Kidney (tissue), 22 donors: ENCODE data around the gene GDI2. TPM values are rescaled to one million over a fixed set of nuclear protein-coding genes. Genes with fewer than 3 reads are reported as not detected.

Experiments used
- DNase-seq, 5 donors: peaks; one replicate each; pipeline ENCODE4 v3.0.0-alpha.2; 2013 to 2020
- FAIRE-seq: peaks from 2 replicates; lab custom pipeline; 2012; peaks lifted over from hg19 to GRCh38; lab: Jason Lieb, UNC
- H3K27ac ChIP-seq, 2 donors: one replicate each; pipeline ENCODE4 v1.7.0; 2013; ENCODE audit warnings: low read depth in 2 of 2, low read length in 2 of 2, inconsistent platforms in 1 of 2
- H3K27me3 ChIP-seq: one replicate; pipeline ENCODE4 v1.7.1; 2013; ENCODE audit warnings: low read length, inconsistent platforms; ENCODE audit not compliant: control insufficient read depth, insufficient read depth
- H3K36me3 ChIP-seq, 3 donors: one replicate each; pipeline versions ENCODE4 v1.7.0 to v1.7.1; 2013; ENCODE audit warnings: low read length in 3 of 3, control low read depth in 1 of 3, inconsistent platforms in 1 of 3; ENCODE audit not compliant: insufficient read depth in 3 of 3, control insufficient read depth in 2 of 3
- H3K4me1 ChIP-seq, 3 donors: one replicate each; pipeline versions ENCODE4 v1.7.0 to v1.7.1; 2013; ENCODE audit warnings: low read length in 3 of 3, inconsistent platforms in 1 of 3, low read depth in 1 of 3; ENCODE audit not compliant: control insufficient read depth in 2 of 3, insufficient read depth in 2 of 3
- H3K4me3 ChIP-seq, 3 donors: one replicate each; pipeline versions ENCODE4 v1.7.0 to v1.8.1; 2013; ENCODE audit warnings: low read length in 3 of 3, control low read depth in 1 of 3, inconsistent platforms in 1 of 3
- H3K9ac ChIP-seq, 3 donors: one replicate each; pipeline versions ENCODE4 v1.7.0 to v1.7.1; 2013; ENCODE audit warnings: low read length in 3 of 3, control low read depth in 1 of 3, inconsistent platforms in 1 of 3
- H3K9me3 ChIP-seq, 3 donors: one replicate each; pipeline versions ENCODE4 v1.7.0 to v1.7.1; 2013; ENCODE audit warnings: low read length in 3 of 3, control low read depth in 1 of 3, inconsistent platforms in 1 of 3; ENCODE audit not compliant: control insufficient read depth in 2 of 3, insufficient read depth in 1 of 3
- intact Hi-C: fragments of 100-400 bp; cut with DNase I; formaldehyde crosslinking; loops from one replicate; pipeline ENCODE4 v1.11.1; 2022
- long read RNA-seq, 10 donors: library from polyadenylated mRNA in 1 of 10; unstranded in 1 of 10; transcript quantifications; one replicate each; pipeline ENCODE4 v2.0.0 and lab custom pipeline, GENCODE V29; 2021 to 2026
- polyA plus RNA-seq: library from polyadenylated mRNA; stranded (reverse); fragments of 350-450 nt; fragmentation: Illumina TruSeq; extraction: RNeasy Lipid Tissue Mini Kit (QIAGEN cat#74804); gene quantifications from one replicate; pipeline ENCODE4 v1.2.3, GENCODE V29; 2014; ENCODE audit warnings: low read depth, low replicate concordance; ENCODE audit not compliant: insufficient read depth
- total RNA-seq: library from RNA; stranded (reverse); fragmentation: NEBNext Ultra II Directional; extraction: Animal tissue kit (Norgen Biotek cat#: 25700); gene quantifications from one replicate; pipeline ENCODE4 v1.2.1, GENCODE V29; 2021
- TF ChIP-seq, protein P1 (sequence below): IDR thresholded peaks from 3 replicates; pipeline ENCODE4 v1.5.1; 2012; ENCODE audit warnings: mild to moderate bottlenecking, moderate library complexity, borderline replicate concordance; ENCODE audit not compliant: insufficient read depth; ENCODE audit errors: extremely low read depth
- donor health status: control.
- donor health status: control.
- donor health status: control.
- donor health status: control.
- donor health status: control.
- donor health status: DM: yes; HTN: yes; CAD: no.
- donor health status: Normal renal cell carcinoma (clear cell type).

The GDI2 gene
- total RNA-seq (168 TPM), polyA plus RNA-seq (143 TPM)
- long read RNA-seq, donor 1, transcript GDI2-203 (11 exons, 2,412 nt): major isoform, 29 of 145 reads
- long read RNA-seq, donor 1, partial matches to known transcripts: 114 of 145 reads
- long read RNA-seq, donor 1, other reads (novel, unspliced or antisense): 0 of 145 reads
- long read RNA-seq, donor 2, transcript GDI2-203 (11 exons, 2,412 nt): major isoform, 74 of 87 reads
- long read RNA-seq, donor 2, partial matches to known transcripts: 11 of 87 reads
- long read RNA-seq, donor 2, other reads (novel, unspliced or antisense): 0 of 87 reads
- long read RNA-seq, donor 3, transcript GDI2-203 (11 exons, 2,412 nt): major isoform, 63 of 84 reads
- long read RNA-seq, donor 3, partial matches to known transcripts: 21 of 84 reads
- long read RNA-seq, donor 3, other reads (novel, unspliced or antisense): 0 of 84 reads
- long read RNA-seq, donor 4, transcript GDI2-203 (11 exons, 2,412 nt): major isoform, 46 of 269 reads
- long read RNA-seq, donor 4, partial matches to known transcripts: 223 of 269 reads
- long read RNA-seq, donor 4, other reads (novel, unspliced or antisense): 0 of 269 reads
- long read RNA-seq, donor 5, partial matches to known transcripts: 0 of 2 reads
- long read RNA-seq, donor 5, other reads (novel, unspliced or antisense): 0 of 2 reads
- long read RNA-seq, donor 6, transcript GDI2-203 (11 exons, 2,412 nt): major isoform, 88 of 144 reads
- long read RNA-seq, donor 6, partial matches to known transcripts: 54 of 144 reads
- long read RNA-seq, donor 6, other reads (novel, unspliced or antisense): 0 of 144 reads
- long read RNA-seq, donor 7, transcript GDI2-203 (11 exons, 2,412 nt): major isoform, 95 of 123 reads
- long read RNA-seq, donor 7, partial matches to known transcripts: 3 of 123 reads
- long read RNA-seq, donor 7, other reads (novel, unspliced or antisense): 22 of 123 reads
- long read RNA-seq, donor 8, transcript GDI2-203 (11 exons, 2,412 nt): major isoform, 44 of 55 reads
- long read RNA-seq, donor 8, partial matches to known transcripts: 9 of 55 reads
- long read RNA-seq, donor 8, other reads (novel, unspliced or antisense): 0 of 55 reads
- long read RNA-seq, donor 9, transcript GDI2-203 (11 exons, 2,412 nt): major isoform, 34 of 40 reads
- long read RNA-seq, donor 9, partial matches to known transcripts: 5 of 40 reads
- long read RNA-seq, donor 9, other reads (novel, unspliced or antisense): 0 of 40 reads
- long read RNA-seq, donor 10, transcript GDI2-203 (11 exons, 2,412 nt): major isoform, 31 of 235 reads
- long read RNA-seq, donor 10, partial matches to known transcripts: 204 of 235 reads
- long read RNA-seq, donor 10, other reads (novel, unspliced or antisense): 0 of 235 reads

DNA sequence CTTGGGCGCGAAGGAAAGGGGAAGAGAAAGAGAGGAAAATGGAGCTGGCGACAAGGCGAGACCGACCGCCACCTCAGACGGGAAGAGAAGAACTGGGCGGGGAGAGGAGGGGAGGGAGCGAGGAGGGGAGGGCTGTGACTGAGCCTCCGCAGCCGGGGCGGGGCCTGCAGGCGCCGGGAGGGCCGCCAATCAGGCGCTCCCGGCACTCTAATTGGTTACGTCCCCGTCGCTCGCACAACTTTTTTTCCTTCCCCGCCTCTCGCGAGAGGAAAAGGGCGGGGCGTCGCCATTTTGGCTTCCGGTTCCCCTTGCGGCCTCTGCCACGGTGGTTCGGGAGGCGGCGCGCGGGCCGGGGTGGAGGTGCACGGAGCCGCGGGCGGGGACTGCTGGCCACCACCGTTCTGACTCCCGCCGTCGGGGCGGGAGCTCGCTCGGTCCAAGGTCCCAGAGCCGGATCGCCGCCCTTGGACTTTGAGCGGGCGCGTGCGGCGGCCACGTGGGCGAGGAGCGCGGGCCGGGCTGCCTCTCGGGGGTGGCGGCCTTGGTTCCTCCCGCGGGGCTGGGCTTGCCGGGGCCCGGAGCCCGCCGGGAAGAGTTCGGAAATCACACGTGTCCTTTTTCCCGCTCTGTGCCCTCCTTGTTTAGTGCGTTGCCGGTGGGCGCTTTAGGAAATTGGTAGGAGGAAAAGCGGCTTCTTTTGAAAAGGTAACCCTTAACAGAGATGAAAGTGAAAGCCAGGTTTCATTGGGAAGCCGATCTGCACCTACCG lies at the start of gene GDI2:
Gene GDI2, minus strand, starts transcription at position 94 of the 769 bp plus-strand sequence. CDS start 176 bp downstream, outside the sequence.
- TF ChIP-seq, protein P1, sequence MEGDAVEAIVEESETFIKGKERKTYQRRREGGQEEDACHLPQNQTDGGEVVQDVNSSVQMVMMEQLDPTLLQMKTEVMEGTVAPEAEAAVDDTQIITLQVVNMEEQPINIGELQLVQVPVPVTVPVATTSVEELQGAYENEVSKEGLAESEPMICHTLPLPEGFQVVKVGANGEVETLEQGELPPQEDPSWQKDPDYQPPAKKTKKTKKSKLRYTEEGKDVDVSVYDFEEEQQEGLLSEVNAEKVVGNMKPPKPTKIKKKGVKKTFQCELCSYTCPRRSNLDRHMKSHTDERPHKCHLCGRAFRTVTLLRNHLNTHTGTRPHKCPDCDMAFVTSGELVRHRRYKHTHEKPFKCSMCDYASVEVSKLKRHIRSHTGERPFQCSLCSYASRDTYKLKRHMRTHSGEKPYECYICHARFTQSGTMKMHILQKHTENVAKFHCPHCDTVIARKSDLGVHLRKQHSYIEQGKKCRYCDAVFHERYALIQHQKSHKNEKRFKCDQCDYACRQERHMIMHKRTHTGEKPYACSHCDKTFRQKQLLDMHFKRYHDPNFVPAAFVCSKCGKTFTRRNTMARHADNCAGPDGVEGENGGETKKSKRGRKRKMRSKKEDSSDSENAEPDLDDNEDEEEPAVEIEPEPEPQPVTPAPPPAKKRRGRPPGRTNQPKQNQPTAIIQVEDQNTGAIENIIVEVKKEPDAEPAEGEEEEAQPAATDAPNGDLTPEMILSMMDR: no peak
- FAIRE-seq: no peak
- intact Hi-C loops: no loop called here
- Histone ChIP-seq H3K36me3 (no peaks in the 10 kb centered on the region), H3K27ac (peak within 1 kb of the TSS; percentile 98), H3K9me3 (no peaks in the 10 kb centered on the region), H3K4me1 (peaks cover 0 to 19% (median 19%) of the 10 kb centered on the region in 3 donors), H3K4me3 (peak within 1 kb of the TSS; percentile 74 to 96 (median 96)), H3K27me3 (no peaks in the 10 kb centered on the region), H3K9ac (peak within 1 kb of the TSS; percentile 90 to 95 (median 91))
- peak; percentile 97 to 99 (median 98) for DNase-seq

DNA sequence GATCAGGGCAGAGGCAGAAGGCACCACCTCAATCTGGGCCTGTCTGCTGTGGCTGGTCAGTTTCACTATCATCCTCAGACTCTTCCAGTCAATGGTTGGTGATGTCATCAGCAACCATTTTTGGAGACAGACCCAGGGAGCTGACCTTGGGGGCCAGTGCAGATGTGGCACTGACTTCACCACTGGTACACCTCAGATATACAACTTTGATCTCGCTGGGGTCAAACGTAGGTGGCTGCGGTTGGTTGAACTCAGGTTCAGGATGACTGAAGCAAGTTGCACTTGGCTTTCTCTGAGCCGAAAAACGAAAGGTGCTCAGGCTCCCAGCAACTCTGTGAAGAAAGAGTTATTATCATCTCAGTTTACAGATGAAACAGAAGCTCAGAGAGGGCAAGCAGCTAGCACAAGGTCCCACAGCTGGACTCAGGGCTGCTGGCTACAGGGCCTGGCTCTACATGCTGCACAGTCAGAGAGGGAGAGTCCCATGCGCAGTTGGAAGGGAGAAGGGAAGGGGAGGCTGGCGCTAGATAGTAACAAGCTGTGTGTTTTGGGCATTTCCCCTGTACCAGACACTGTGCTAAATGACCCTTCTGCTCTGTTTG lies 49.2 kb upstream of the GDI2 start:
- DNase-seq: no peak
- Histone ChIP-seq H3K4me3 (no peak overlapping the region), H3K4me1 (no peaks in the 10 kb centered on the region), H3K27ac (no peak overlapping the region), H3K27me3 (no peaks in the 10 kb centered on the region), H3K9me3 (no peaks in the 10 kb centered on the region), H3K36me3 (no peaks in the 10 kb centered on the region), H3K9ac (no peak overlapping the region)
- FAIRE-seq: no peak
- TF ChIP-seq, protein P1: no peak
- intact Hi-C loops: no loop called here

- TF ChIP-seq, protein P1: no peak
- intact Hi-C loops: no loop called here
- Histone ChIP-seq H3K9me3 (no peaks in the 10 kb centered on the region), H3K27ac (no peak overlapping the region), H3K4me1 (no peaks in the 10 kb centered on the region), H3K4me3 (no peak overlapping the region), H3K9ac (no peak overlapping the region), H3K27me3 (no peaks in the 10 kb centered on the region), H3K36me3 (no peaks in the 10 kb centered on the region)
- FAIRE-seq (no peak), DNase-seq (no peak)
These were observed 46.8 kb upstream of the GDI2 start for GRCh38 chr10:5860066-5860465.
